ENCODE results near the gene NAT10. TPM values are rescaled to one million over a fixed set of nuclear protein-coding genes. Genes with fewer than 3 reads are reported as not detected.

The NAT10 gene
- total RNA-seq, 4 donors from 2014 or later: 17.7 to 33.6 (median 24.3) TPM

GRCh38 chr11:34180040-34180813 lies 74.8 kb downstream of the NAT10 start:
- no peak for TF ChIP-seq CTCF (IDR thresholded peaks at IDR 0.05; ENCODE audit: low read depth)

- TF ChIP-seq CTCF (IDR thresholded peaks at IDR 0.05; ENCODE audit: low read depth): no peak
Observed at GRCh38 chr11:34181251-34181650, 75.8 kb downstream of the NAT10 start.

GRCh38 chr11:34181856-34182405 lies 76.5 kb downstream of the NAT10 start:
- TF ChIP-seq CTCF (IDR thresholded peaks at IDR 0.05; ENCODE audit: low read depth): no peak

- no peak for TF ChIP-seq CTCF (IDR thresholded peaks at IDR 0.05; ENCODE audit: low read depth)
Observed at GRCh38 chr11:34182425-34182824, 77.0 kb downstream of the NAT10 start.

GRCh38 chr11:34182921-34183685 lies 77.7 kb downstream of the NAT10 start:
- TF ChIP-seq CTCF (IDR thresholded peaks at IDR 0.05; ENCODE audit: low read depth): no peak

- TF ChIP-seq CTCF (IDR thresholded peaks at IDR 0.05; ENCODE audit: low read depth): no peak
Observed at GRCh38 chr11:34183848-34184391, 78.5 kb downstream of the NAT10 start.

- TF ChIP-seq CTCF (IDR thresholded peaks at IDR 0.05; ENCODE audit: low read depth): no peak
Observed at GRCh38 chr11:34184505-34185015, 79.1 kb downstream of the NAT10 start.
